ENCODE results near the gene SMYD3.
"Not testable (repeated sequence)": the region's sequence is repeated elsewhere in the genome, so short reads cannot be mapped to it uniquely, and the experiment has no call there.

The SMYD3 gene

GRCh38 chr1:245776139-245776538, 730.9 kb downstream of the SMYD3 start:
- DNase-seq (no peak), ATAC-seq (ENCODE audit: insufficient read depth, low read depth) (no peak)
- Histone ChIP-seq H3K4me3 (ENCODE audit: low read depth in 1 of 2, low read length in 2 of 2) (no peak overlapping the region), H3K9me3 (ENCODE audit: insufficient read depth, low read length, severe bottlenecking) (no peaks in the 10 kb centered on the region), H3K79me2 (ENCODE audit: insufficient read depth, low read length) (no peaks in the 10 kb centered on the region), H3K36me3 (ENCODE audit: insufficient read depth, low read length) (no peaks in the 10 kb centered on the region), H3K27ac (ENCODE audit: low read length) (no peak overlapping the region), H3K4me2 (ENCODE audit: insufficient read depth, low read length) (no peak overlapping the region), H3K4me1 (ENCODE audit: insufficient read depth, low read length) (0 out of 2 replicates have a peak, but pooled peaks cover 2% of the 10 kb centered on the region), H3K9ac (ENCODE audit: low read depth, low read length) (no peak overlapping the region), H3K27me3 (ENCODE audit: insufficient read depth, low read length, poor library complexity) (no peaks in the 10 kb centered on the region), H2AFZ (ENCODE audit: low read depth, low read length) (no peak overlapping the region), H4K20me1 (ENCODE audit: insufficient read depth, low read length) (no peaks in the 10 kb centered on the region)
- TF ChIP-seq CTCF (IDR thresholded peaks at IDR 0.05; ENCODE audit: borderline replicate concordance, extremely low read depth, low read length, poor library complexity, severe bottlenecking): no peak
- TF ChIP-seq EZH2 (IDR thresholded peaks at IDR 0.05; ENCODE audit: borderline replicate concordance, low read depth, low read length, severe bottlenecking): no peak

GRCh38 chr1:245774931-245775330, 732.1 kb downstream of the SMYD3 start:
- H2AFZ ChIP-seq (ENCODE audit: low read depth, low read length); H3K4me1 ChIP-seq (ENCODE audit: insufficient read depth, low read length); DNase-seq; H3K9me3 ChIP-seq (ENCODE audit: insufficient read depth, low read length, severe bottlenecking); ATAC-seq (ENCODE audit: insufficient read depth, low read depth); H3K36me3 ChIP-seq (ENCODE audit: insufficient read depth, low read length); H3K27me3 ChIP-seq (ENCODE audit: insufficient read depth, low read length, poor library complexity); H3K79me2 ChIP-seq (ENCODE audit: insufficient read depth, low read length); H3K9ac ChIP-seq (ENCODE audit: low read depth, low read length); H3K4me2 ChIP-seq (ENCODE audit: insufficient read depth, low read length); H4K20me1 ChIP-seq (ENCODE audit: insufficient read depth, low read length); H3K27ac ChIP-seq (ENCODE audit: low read length); H3K4me3 ChIP-seq (ENCODE audit: low read depth in 1 of 2, low read length in 2 of 2): not testable (repeated sequence)

- Histone ChIP-seq H3K4me3 (ENCODE audit: low read depth in 1 of 2, low read length in 2 of 2) (no peak overlapping the region), H3K9me3 (ENCODE audit: insufficient read depth, low read length, severe bottlenecking) (no peaks in the 10 kb centered on the region), H3K36me3 (ENCODE audit: insufficient read depth, low read length) (no peaks in the 10 kb centered on the region), H3K27me3 (ENCODE audit: insufficient read depth, low read length, poor library complexity) (no peaks in the 10 kb centered on the region), H3K4me2 (ENCODE audit: insufficient read depth, low read length) (no peak overlapping the region), H3K79me2 (ENCODE audit: insufficient read depth, low read length) (no peaks in the 10 kb centered on the region), H3K9ac (ENCODE audit: low read depth, low read length) (no peak overlapping the region), H3K4me1 (ENCODE audit: insufficient read depth, low read length) (0 out of 2 replicates have a peak, but pooled peaks cover 2% of the 10 kb centered on the region), H2AFZ (ENCODE audit: low read depth, low read length) (no peak overlapping the region), H4K20me1 (ENCODE audit: insufficient read depth, low read length) (no peaks in the 10 kb centered on the region), H3K27ac (ENCODE audit: low read length) (no peak overlapping the region)
- ATAC-seq (ENCODE audit: insufficient read depth, low read depth) (no peak), DNase-seq (no peak)
- TF ChIP-seq EZH2 (IDR thresholded peaks at IDR 0.05; ENCODE audit: borderline replicate concordance, low read depth, low read length, severe bottlenecking) (no peak), CTCF (IDR thresholded peaks at IDR 0.05; ENCODE audit: borderline replicate concordance, extremely low read depth, low read length, poor library complexity, severe bottlenecking) (no peak)
These were observed 732.9 kb downstream of the SMYD3 start for GRCh38 chr1:245774196-245774595.

- no peak overlapping the region for H3K4me2 ChIP-seq (ENCODE audit: insufficient read depth, low read length)
- H3K27me3 ChIP-seq (ENCODE audit: insufficient read depth, low read length, poor library complexity): no peaks in the 10 kb centered on the region
- no peak overlapping the region for H2AFZ ChIP-seq (ENCODE audit: low read depth, low read length)
- no peaks in the 10 kb centered on the region for H3K79me2 ChIP-seq (ENCODE audit: insufficient read depth, low read length)
- no peaks in the 10 kb centered on the region for H3K36me3 ChIP-seq (ENCODE audit: insufficient read depth, low read length)
- H3K4me3 ChIP-seq (ENCODE audit: low read depth in 1 of 2, low read length in 2 of 2): no peak overlapping the region
- no peak overlapping the region for H3K9ac ChIP-seq (ENCODE audit: low read depth, low read length)
- no peaks in the 10 kb centered on the region for H3K9me3 ChIP-seq (ENCODE audit: insufficient read depth, low read length, severe bottlenecking)
- H3K4me1 ChIP-seq (ENCODE audit: insufficient read depth, low read length): 0 out of 2 replicates have a peak, but pooled peaks cover 2% of the 10 kb centered on the region
- no peak overlapping the region for H3K27ac ChIP-seq (ENCODE audit: low read length)
- ATAC-seq (ENCODE audit: insufficient read depth, low read depth) (no peak), DNase-seq (no peak)
- H4K20me1 ChIP-seq (ENCODE audit: insufficient read depth, low read length): no peaks in the 10 kb centered on the region
- TF ChIP-seq EZH2 (IDR thresholded peaks at IDR 0.05; ENCODE audit: borderline replicate concordance, low read depth, low read length, severe bottlenecking) (no peak), CTCF (IDR thresholded peaks at IDR 0.05; ENCODE audit: borderline replicate concordance, extremely low read depth, low read length, poor library complexity, severe bottlenecking) (no peak)
These were observed 733.7 kb downstream of the SMYD3 start for GRCh38 chr1:245773344-245773743.

Measured in DND-41 (cell line).